ENCODE results near the gene SH3RF1. TPM values are rescaled to one million over a fixed set of nuclear protein-coding genes. Genes with fewer than 3 reads are reported as not detected.

Gene SH3RF1
- total and polyA plus RNA-seq, 2 experiments from 2014 or later = 7.8 to 12.4 TPM

GRCh38 chr4:169253113-169253671, 17.6 kb downstream of the SH3RF1 start (continued):
- TF ChIP-seq CREB1 (CRISPR knock-in tag; IDR thresholded peaks at IDR 0.05; ENCODE audit: low read depth) = no peak

- H3K79me2 ChIP-seq (replicated peaks; ENCODE audit: insufficient read depth) = peaks cover 94% of the 10 kb centered on the region
- H3K27me3 ChIP-seq (ENCODE audit: insufficient read depth) = no peaks in the 10 kb centered on the region
- no peaks in the 10 kb centered on the region for H3K9me3 Mint-ChIP-seq
- no peaks in the 10 kb centered on the region for H3K9me2 ChIP-seq (ENCODE audit: insufficient read depth)
- H3K36me3 Mint-ChIP-seq (ENCODE audit: low read depth) = peaks cover 12% of the 10 kb centered on the region; the same call in 2 of the 3 replicates
- peaks cover 60% of the 10 kb centered on the region for H3K4me1 ChIP-seq (ENCODE audit: insufficient read depth)
- H3K4me1 Mint-ChIP-seq = peaks cover 63% of the 10 kb centered on the region
- ATAC-seq = no peak
- no peak overlapping the region for H3K4me3 Mint-ChIP-seq
- H3F3A ChIP-seq (replicated peaks; ENCODE audit: low read depth) = no peaks in the 10 kb centered on the region
- H3K4me2 ChIP-seq = peak overlapping the region; percentile 46; the same call in 1 of the 2 replicates
- no peak for DNase-seq (ENCODE audit: low spot score)
- peaks cover 4% of the 10 kb centered on the region for H3K27me3 Mint-ChIP-seq (ENCODE audit: insufficient read depth, low read depth, poor library complexity)
- peak overlapping the region; percentile 93 for H3K27ac Mint-ChIP-seq
- no peaks in the 10 kb centered on the region for H3K36me3 ChIP-seq (ENCODE audit: insufficient read depth)
- no peaks in the 10 kb centered on the region for H4K20me1 ChIP-seq (replicated peaks; ENCODE audit: insufficient read depth)
- no peak overlapping the region for H2AFZ ChIP-seq
- H3K27ac ChIP-seq (ENCODE audit: low read depth) = peak overlapping the region; percentile 85; the same call in 1 of the 2 replicates
- no peak overlapping the region for H3K4me3 ChIP-seq
- TF ChIP-seq JUNB (IDR thresholded peaks at IDR 0.05; ENCODE audit: unreplicated experiment) = no peak
- TF ChIP-seq STAT1 (IDR thresholded peaks at IDR 0.05; ENCODE audit: unreplicated experiment) = no peak
- no peak for TF ChIP-seq REST (IDR thresholded peaks at IDR 0.05; ENCODE audit: unreplicated experiment)
- no peak for TF ChIP-seq EZH2phosphoT487 (IDR thresholded peaks at IDR 0.05; ENCODE audit: unreplicated experiment)
- no peak for TF ChIP-seq ZNF114 (CRISPR knock-in tag; IDR thresholded peaks at IDR 0.05)
- TF ChIP-seq ZNF331 (CRISPR knock-in tag; IDR thresholded peaks at IDR 0.05; ENCODE audit: low read depth) = no peak
- no peak for TF ChIP-seq CREB1 (CRISPR knock-in tag; IDR thresholded peaks at IDR 0.05; ENCODE audit: low read depth)
- TF ChIP-seq EZH2 (IDR thresholded peaks at IDR 0.05; ENCODE audit: low read depth, unreplicated experiment) = no peak
- no peak for TF ChIP-seq ZNF462 (CRISPR knock-in tag; IDR thresholded peaks at IDR 0.05)
- no peak for TF ChIP-seq POLR2AphosphoS5 (IDR thresholded peaks at IDR 0.05; ENCODE audit: low read depth)
- TF ChIP-seq ETS1 (IDR thresholded peaks at IDR 0.05) = no peak
Observed at GRCh38 chr4:169252339-169253112, 18.2 kb downstream of the SH3RF1 start.

Data from GM23338 (cell line).